ENCODE results near the gene SS18L1.

DNA sequence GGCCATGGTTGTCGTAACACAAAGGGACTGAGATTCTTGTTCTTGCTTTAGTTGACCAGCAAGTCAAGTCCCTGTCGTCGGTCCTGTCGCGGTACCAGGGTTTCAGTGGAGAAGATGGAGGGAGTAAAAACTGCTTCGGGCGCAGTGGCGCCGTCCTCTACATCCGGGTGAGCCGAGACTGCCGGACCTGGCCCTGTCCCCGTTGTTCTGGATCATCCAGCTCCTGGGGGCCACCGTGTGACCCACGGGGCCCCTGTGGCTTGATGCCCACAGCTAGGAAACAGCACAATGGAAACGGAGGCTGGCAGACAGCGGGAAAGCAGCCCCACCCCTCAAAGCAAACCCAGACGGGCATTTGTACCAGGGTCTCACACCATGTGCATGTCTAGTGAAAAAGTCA is 54.2 kb downstream of the SS18L1 start:
- no peak for TF ChIP-seq POLR2AphosphoS5 (IDR thresholded peaks at IDR 0.05)
- no peak for TF ChIP-seq EP300 (IDR thresholded peaks at IDR 0.05)
